MM.1S (cell line): ENCODE measurements around the gene RRP15.

ENCODE experiments used
- DNase-seq: peaks from one replicate; pipeline ENCODE4 v3.0.0-alpha.2; 2015
- H2AFZ ChIP-seq: fragments of 300-600 bp; sonication (generic); 2 replicates; pipeline ENCODE4 v1.6.0; 2016; ENCODE audit warnings: antibody characterized with exemption, low read length
- H3F3A ChIP-seq: fragments of 300-600 bp; sonication (generic); 2 replicates; pipeline ENCODE4 v1.6.1; 2016; ENCODE audit warnings: mild to moderate bottlenecking, antibody characterized with exemption, low read length, moderate library complexity, mixed read lengths; ENCODE audit not compliant: insufficient read depth
- H3K27ac ChIP-seq: fragments of 300-600 bp; sonication (generic); 2 replicates; pipeline ENCODE4 v1.5.1; 2016; ENCODE audit warnings: mild to moderate bottlenecking, low read length
- H3K27me3 ChIP-seq: fragments of 300-600 bp; sonication (generic); replicated peaks from 2 replicates; pipeline ENCODE4 v1.6.0; 2016; ENCODE audit warnings: low read length; ENCODE audit not compliant: insufficient read depth
- H3K36me3 ChIP-seq: fragments of 300-600 bp; sonication (generic); replicated peaks from 2 replicates; pipeline ENCODE4 v1.6.1; 2016; ENCODE audit warnings: mild to moderate bottlenecking, low read length, mixed read lengths; ENCODE audit not compliant: insufficient read depth
- H3K4me1 ChIP-seq: fragments of 300-600 bp; sonication (generic); 2 replicates; pipeline ENCODE4 v1.6.1; 2016; ENCODE audit warnings: low read length, mixed read lengths
- H3K4me2 ChIP-seq: fragments of 300-600 bp; sonication (generic); 2 replicates; pipeline ENCODE4 v1.6.0; 2016; ENCODE audit warnings: low read depth, low read length
- H3K4me3 ChIP-seq: fragments of 300-600 bp; sonication (generic); 2 replicates; pipeline ENCODE4 v1.5.1; 2016; ENCODE audit warnings: low read length, mixed read lengths
- H3K79me2 ChIP-seq: fragments of 300-600 bp; sonication (generic); 2 replicates; pipeline ENCODE4 v1.6.1; 2016; ENCODE audit warnings: mixed run types, low read length, mixed read lengths
- H3K9ac ChIP-seq: fragments of 300-600 bp; sonication (generic); 2 replicates; pipeline ENCODE4 v1.6.1; 2016; ENCODE audit warnings: low read length, mixed read lengths
- H3K9me2 ChIP-seq: fragments of 300-600 bp; sonication (generic); replicated peaks from 2 replicates; pipeline ENCODE4 v1.6.1; 2016; ENCODE audit warnings: mild to moderate bottlenecking, low read length, mixed read lengths; ENCODE audit not compliant: insufficient read depth
- H3K9me3 ChIP-seq: fragments of 300-600 bp; sonication (generic); replicated peaks from 2 replicates; pipeline ENCODE4 v1.6.1; 2016; ENCODE audit warnings: mild to moderate bottlenecking, low read length, mixed read lengths; ENCODE audit not compliant: insufficient read depth
- H4K20me1 ChIP-seq: fragments of 300-600 bp; sonication (generic); 2 replicates; pipeline ENCODE4 v1.6.1; 2016; ENCODE audit warnings: mild to moderate bottlenecking, low read length, moderate library complexity, mixed read lengths; ENCODE audit not compliant: insufficient read depth
- CTCF ChIP-seq: fragments of 300-600 bp; sonication (generic); IDR thresholded peaks from 2 replicates; pipeline ENCODE4 v1.5.1; 2016; ENCODE audit warnings: antibody characterized with exemption, low read length, mixed read lengths
- EZH2 ChIP-seq: fragments of 300-600 bp; sonication (generic); optimal IDR thresholded peaks from 2 replicates; pipeline ENCODE3; 2017; ENCODE audit warnings: low read depth, mild to moderate bottlenecking, antibody characterized with exemption, low read length, mixed read lengths
- EZH2phosphoT487 ChIP-seq: fragments of 300-600 bp; sonication (generic); IDR thresholded peaks from 2 replicates; pipeline ENCODE4 v1.6.1; 2018; ENCODE audit warnings: antibody characterized with exemption, low read length

RRP15 gene

DNA sequence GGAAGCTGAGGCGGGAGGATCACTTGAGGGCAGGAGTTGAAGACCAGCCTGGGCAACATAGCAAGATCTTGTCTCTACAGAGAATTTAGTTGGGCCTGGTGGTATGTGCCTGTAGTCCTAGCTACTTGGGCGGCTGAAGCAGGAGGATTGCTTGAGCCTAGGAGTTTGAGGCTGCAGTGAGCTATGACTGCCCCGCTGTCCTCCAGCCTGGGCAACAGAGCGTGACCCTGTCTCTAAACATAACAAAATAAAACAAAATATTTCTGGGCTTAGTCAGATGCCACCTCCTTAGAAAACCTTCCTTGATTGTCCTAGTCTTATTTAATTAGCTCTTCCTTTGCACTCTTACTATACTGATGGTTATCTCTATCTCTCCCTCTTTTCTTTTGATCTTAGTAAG is 68.6 kb downstream of the RRP15 start:
- Histone ChIP-seq H3K27ac (no peak overlapping the region), H3F3A (no peaks in the 10 kb centered on the region), H3K4me3 (no peak overlapping the region), H4K20me1 (no peaks in the 10 kb centered on the region), H3K4me1 (0 out of 2 replicates have a peak, but pooled peaks cover 3% of the 10 kb centered on the region), H3K9me3 (no peaks in the 10 kb centered on the region), H3K36me3 (no peaks in the 10 kb centered on the region), H3K79me2 (no peaks in the 10 kb centered on the region), H3K9ac (no peak overlapping the region), H2AFZ (no peak overlapping the region), H3K4me2 (no peak overlapping the region), H3K9me2 (no peaks in the 10 kb centered on the region), H3K27me3 (no peaks in the 10 kb centered on the region)
- DNase-seq = no peak
- TF ChIP-seq EZH2 (no peak), CTCF (no peak), EZH2phosphoT487 (no peak)

DNA sequence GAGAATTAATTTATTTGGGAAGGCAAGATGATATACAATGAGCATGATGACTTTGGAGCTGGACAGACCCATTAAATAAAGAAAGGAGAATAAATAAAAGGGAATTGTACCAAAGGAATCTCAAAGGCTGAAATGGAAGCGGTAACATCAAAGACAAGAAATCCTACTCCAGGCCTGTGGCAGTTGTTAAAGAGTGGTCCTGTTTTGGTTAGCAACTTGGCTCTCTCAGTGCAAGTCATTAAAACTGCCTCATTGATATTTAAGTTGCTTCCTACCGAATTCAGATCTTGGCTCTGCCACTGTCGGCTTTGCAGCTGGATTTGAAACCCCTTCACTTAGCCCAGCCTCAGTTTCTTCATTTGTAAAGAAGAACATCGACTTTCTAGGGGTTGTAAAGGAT is 70.2 kb downstream of the RRP15 start:
- Histone ChIP-seq H2AFZ (no peak overlapping the region), H3K4me1 (0 out of 2 replicates have a peak, but pooled peaks cover under 1% of the 10 kb centered on the region), H3F3A (no peaks in the 10 kb centered on the region), H3K9me2 (no peaks in the 10 kb centered on the region), H3K36me3 (no peaks in the 10 kb centered on the region), H3K9ac (no peak overlapping the region), H3K4me2 (no peak overlapping the region), H3K79me2 (no peaks in the 10 kb centered on the region), H3K4me3 (no peak overlapping the region), H3K9me3 (no peaks in the 10 kb centered on the region), H3K27ac (no peak overlapping the region), H4K20me1 (no peaks in the 10 kb centered on the region), H3K27me3 (no peaks in the 10 kb centered on the region)
- TF ChIP-seq EZH2phosphoT487 (no peak), CTCF (no peak), EZH2 (no peak)
- no peak for DNase-seq

- Histone ChIP-seq H3K9ac (no peak overlapping the region), H4K20me1 (no peaks in the 10 kb centered on the region), H3K9me2 (no peaks in the 10 kb centered on the region), H3K4me3 (no peak overlapping the region), H3F3A (no peaks in the 10 kb centered on the region), H3K79me2 (no peaks in the 10 kb centered on the region), H3K27me3 (no peaks in the 10 kb centered on the region), H3K9me3 (no peaks in the 10 kb centered on the region), H3K27ac (no peak overlapping the region), H3K36me3 (no peaks in the 10 kb centered on the region), H3K4me2 (no peak overlapping the region), H3K4me1 (no peaks in the 10 kb centered on the region), H2AFZ (no peak overlapping the region)
- TF ChIP-seq EZH2 = no peak
- TF ChIP-seq EZH2phosphoT487 = no peak
- TF ChIP-seq CTCF = no peak
- DNase-seq = no peak
Measured at GRCh38 chr1:218357211-218357892, 72.3 kb downstream of the RRP15 start.
